HCT116 (cell line): ENCODE data around the gene CYP2A6. TPM values are rescaled to one million over a fixed set of nuclear protein-coding genes. Genes with fewer than 3 reads are reported as not detected.
"Not testable (repeated sequence)": the region's sequence is repeated elsewhere in the genome, so short reads cannot be mapped to it uniquely, and the experiment has no call there.

Experiments used
- ATAC-seq: fragments of 200-7000 bp; cut with Tn5 transposase; 2 replicates; pipeline ENCODE4 v1.9.1; 2020; ENCODE audit warnings: mild to moderate bottlenecking, moderate library complexity
- BruUV-seq: library from RNA; stranded (reverse); fragments of 400-500 nt; replicated peaks from 2 replicates; lab custom pipeline; 2021; lab: Mats Ljungman, UMichigan
- CTCF ChIA-PET: fragments of 300-600 bp; sonication (Branson Sonifier 250); formaldehyde crosslinking; loops from one replicate; lab custom pipeline; 2021; ENCODE audit warnings: antibody characterized with exemption; lab: Charles Lee
- POLR2A ChIA-PET: fragments of 300-600, 350-600 bp; sonication (Branson Sonifier 250); formaldehyde crosslinking; loops from one replicate; lab custom pipeline; 2021; ENCODE audit warnings: antibody characterized with exemption; lab: Charles Lee
- RAD21 ChIA-PET, 2 experiments: fragments of 300-600 bp; sonication (Branson Sonifier 250); formaldehyde crosslinking; loops; one replicate each; lab custom pipeline; 2023; ENCODE audit warnings: low total read pairs in 2 of 2; ENCODE audit not compliant: uncharacterized antibody in 2 of 2, unreplicated experiment in 2 of 2, low non-redundant PET in 1 of 2; lab: Charles Lee
- DNase-seq: peaks from one replicate; pipeline ENCODE4 v3.0.0-alpha.2; 2010; ENCODE audit warnings: low read depth, low spot score
- H2AFZ ChIP-seq: fragments of 200-600 bp; shearing (Covaris generic), sonication (generic); 2 replicates; pipeline ENCODE4 v1.6.1; 2017; ENCODE audit warnings: low read depth, mixed run types, mixed read lengths, antibody characterized with exemption, low read length; ENCODE audit not compliant: poor library complexity, severe bottlenecking
- H3K27ac ChIP-seq: 2 replicates; pipeline ENCODE4 v1.5.1; 2012; ENCODE audit warnings: low read depth, low read length
- H3K27me3 ChIP-seq: fragments of 200-600 bp; sonication (generic); 2 replicates; pipeline ENCODE4 v1.6.1; 2016; ENCODE audit warnings: mixed run types, low read length, mixed read lengths; ENCODE audit not compliant: insufficient read depth
- H3K36me3 ChIP-seq, 2 experiments: fragments of 200-500 bp in 1 of 2; fragments of 200-600 bp in 1 of 2; sonication (Bioruptor generic) in 1 of 2; sonication (generic) in 1 of 2; 2 replicates each; pipeline versions ENCODE4 v1.5.1 to v1.6.1; 2014 to 2016; ENCODE audit warnings: low read length in 2 of 2, inconsistent platforms in 1 of 2, mixed read lengths in 1 of 2, mixed run types in 1 of 2; ENCODE audit not compliant: insufficient read depth in 2 of 2, control insufficient read depth in 1 of 2
- H3K4me1 ChIP-seq, 2 experiments: fragments of 200-600 bp in 1 of 2; sonication (generic) in 1 of 2; 2 replicates each; pipeline versions ENCODE4 v1.5.1 to v1.6.1; 2012 to 2017; ENCODE audit warnings: low read length in 2 of 2, inconsistent platforms in 1 of 2, mild to moderate bottlenecking in 1 of 2, mixed read lengths in 1 of 2, mixed run types in 1 of 2, moderate library complexity in 1 of 2; ENCODE audit not compliant: insufficient read depth in 2 of 2, control insufficient read depth in 1 of 2
- H3K4me2 ChIP-seq: fragments of 200-600 bp; sonication (generic); 2 replicates; pipeline ENCODE4 v1.6.1; 2017; ENCODE audit warnings: mixed run types, low read length, mixed read lengths
- H3K4me3 ChIP-seq, 2 experiments: fragments of 200-600 bp in 1 of 2; sonication (generic) in 1 of 2; replicated peaks in 1 of 2; 2 replicates each; pipeline ENCODE4 v1.5.1; 2011 to 2016; ENCODE audit warnings: low read length in 2 of 2, control low read depth in 1 of 2, low read depth in 1 of 2, mild to moderate bottlenecking in 1 of 2, mixed read lengths in 1 of 2, mixed run types in 1 of 2
- H3K79me2 ChIP-seq: fragments of 200-600 bp; sonication (generic); 2 replicates; pipeline ENCODE4 v1.6.1; 2017; ENCODE audit warnings: mild to moderate bottlenecking, mixed run types, low read length, moderate library complexity, mixed read lengths; ENCODE audit not compliant: insufficient read depth
- H3K9ac ChIP-seq: fragments of 200-600 bp; sonication (generic); 2 replicates; pipeline ENCODE4 v1.6.1; 2016; ENCODE audit warnings: low read length, mixed read lengths
- H3K9me2 ChIP-seq: fragments of 200-600 bp; sonication (generic), shearing (Covaris generic); 2 replicates; pipeline ENCODE4 v1.6.1; 2017; ENCODE audit warnings: mixed run types, mild to moderate bottlenecking, moderate library complexity; ENCODE audit not compliant: insufficient read depth
- H3K9me3 ChIP-seq, 2 experiments: fragments of 200-500 bp in 1 of 2; fragments of 200-600 bp in 1 of 2; sonication (Bioruptor generic) in 1 of 2; sonication (generic) in 1 of 2; 2 replicates each; pipeline ENCODE4 v1.6.1; 2014 to 2017; ENCODE audit warnings: low read length in 2 of 2, mixed read lengths in 2 of 2, inconsistent platforms in 1 of 2, low read depth in 1 of 2, mild to moderate bottlenecking in 1 of 2, mixed run types in 1 of 2, moderate library complexity in 1 of 2; ENCODE audit not compliant: control insufficient read depth in 1 of 2, insufficient read depth in 1 of 2
- H4K20me1 ChIP-seq: fragments of 200-600 bp; sonication (generic), shearing (Covaris generic); 2 replicates; pipeline ENCODE4 v1.6.1; 2017; ENCODE audit warnings: mixed run types, mild to moderate bottlenecking, moderate library complexity; ENCODE audit not compliant: insufficient read depth
- CBX3 ChIP-seq: IDR thresholded peaks from 2 replicates; pipeline ENCODE4 v1.6.1; 2012; ENCODE audit warnings: low read depth
- CEBPB ChIP-seq: IDR thresholded peaks from 2 replicates; pipeline ENCODE4 v1.6.1; 2012; ENCODE audit warnings: low read depth
- EZH2phosphoT487 ChIP-seq: fragments of 200-600 bp; IDR thresholded peaks from 2 replicates; pipeline ENCODE4 v1.6.1; 2018; ENCODE audit warnings: antibody characterized with exemption, borderline replicate concordance
- FOSL1 ChIP-seq: IDR thresholded peaks from 2 replicates; pipeline ENCODE4 v1.6.1; 2012; ENCODE audit warnings: low read depth
- MAX ChIP-seq: IDR thresholded peaks from 2 replicates; pipeline ENCODE4 v1.6.1; 2012
- SP1 ChIP-seq: IDR thresholded peaks from 2 replicates; pipeline ENCODE4 v1.6.1; 2012; ENCODE audit warnings: low read depth
- TCF7L2 ChIP-seq: IDR thresholded peaks from 2 replicates; pipeline ENCODE4 v1.7.0; 2011; ENCODE audit warnings: borderline replicate concordance, inconsistent platforms; ENCODE audit not compliant: insufficient read depth, insufficient read length; ENCODE audit errors: extremely low read depth
- YY1 ChIP-seq: IDR thresholded peaks from 2 replicates; pipeline ENCODE4 v1.6.1; 2011; ENCODE audit warnings: low read length, low read depth, moderate library complexity, mild to moderate bottlenecking; ENCODE audit not compliant: insufficient replicate concordance; ENCODE audit errors: extremely low read depth
- intact Hi-C: fragments of 100-400 bp; cut with micrococcal nuclease; formaldehyde crosslinking; loops from 2 replicates; pipeline ENCODE4 v1.10.0; 2022
- total RNA-seq: library from RNA; stranded (reverse); gene quantifications from one replicate; pipeline ENCODE4 v1.2.1, GENCODE V29; 2021; ENCODE audit not compliant: unreplicated experiment

Gene CYP2A6
- total RNA-seq, 1 experiment from 2014 or later: 0.57 TPM

DNA sequence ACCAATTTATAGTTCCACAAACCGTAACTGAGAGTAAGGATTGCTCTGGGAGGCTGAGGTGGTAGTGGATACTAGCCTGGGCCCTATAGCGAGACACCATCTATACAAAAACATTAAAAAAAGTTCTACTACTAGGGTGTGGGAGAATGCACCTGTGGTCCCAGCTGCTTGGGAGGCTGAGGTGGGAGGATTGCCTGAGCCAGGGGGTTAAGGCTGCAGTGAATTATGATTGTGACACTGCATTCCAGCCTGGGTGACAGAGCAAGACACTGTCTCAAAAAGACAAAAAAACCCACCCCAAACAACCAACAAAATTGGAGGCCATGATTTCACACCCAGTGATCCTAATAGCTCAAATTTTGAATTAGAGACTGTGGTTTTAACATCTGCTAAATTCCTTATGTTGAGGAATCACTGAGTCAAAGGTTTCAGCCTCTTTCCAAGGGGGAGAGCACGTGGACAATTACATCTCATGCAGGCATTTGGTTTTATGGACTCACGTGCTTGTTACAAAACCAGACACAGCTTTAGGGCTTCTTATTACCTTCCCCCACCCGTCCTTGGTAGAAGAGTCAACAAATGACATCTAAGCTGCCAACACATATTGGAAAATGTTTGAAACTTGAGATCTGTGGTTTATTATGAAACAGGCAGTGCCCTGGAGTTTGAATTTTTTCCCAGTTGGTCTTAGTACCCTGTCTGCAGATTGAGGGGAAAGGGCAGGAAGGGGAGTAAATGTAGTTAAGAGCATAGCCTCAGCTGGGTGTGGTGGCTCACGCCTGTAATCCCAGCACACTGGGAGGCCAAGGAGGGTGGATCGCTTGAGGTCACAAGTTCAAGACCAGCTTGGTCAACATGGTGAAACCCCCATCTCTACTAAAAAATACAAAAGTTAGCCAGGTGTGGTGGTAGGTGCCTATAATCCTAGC is 18.5 kb downstream of the CYP2A6 start:
- CTCF ChIA-PET: interaction anchor here (1.7 kb wide), 1 partner anchor 13 kb away, joined by 6 read pairs; no protein-coding TSS in a partner anchor

DNA sequence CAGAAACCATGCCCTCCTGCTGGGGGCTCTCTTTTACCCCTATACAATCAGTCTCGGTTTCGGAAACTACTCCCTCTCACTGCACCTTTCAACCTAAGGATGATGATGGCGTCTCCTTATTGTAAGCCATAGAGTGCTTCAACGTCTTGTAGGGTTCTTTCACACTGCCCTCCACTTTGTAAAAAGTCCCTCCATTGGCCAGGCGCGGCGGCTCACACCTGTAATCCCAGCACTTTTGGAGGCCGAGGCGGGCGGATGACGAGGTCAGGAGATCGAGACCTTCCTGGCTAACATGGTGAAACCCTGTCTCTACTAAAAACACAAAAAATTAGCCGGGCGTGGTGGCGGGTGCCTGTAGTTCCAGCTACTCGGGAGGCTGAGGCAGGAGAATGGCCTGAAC is 19.5 kb downstream of the CYP2A6 start:
- intact Hi-C loops, H3K79me2 ChIP-seq, H3K4me2 ChIP-seq, H3K9me2 ChIP-seq, ATAC-seq, BruUV-seq, CTCF ChIA-PET, H2AFZ ChIP-seq, POLR2A ChIA-PET, RAD21 ChIA-PET, H3K27ac ChIP-seq, H4K20me1 ChIP-seq, H3K36me3 ChIP-seq, DNase-seq, H3K27me3 ChIP-seq, H3K4me3 ChIP-seq, H3K9ac ChIP-seq, H3K9me3 ChIP-seq: not testable (repeated sequence)
- peaks cover 12 to 13% of the 10 kb centered on the region in 2 experiments for H3K4me1 ChIP-seq

More for the DNA sequence above, 18.5 kb downstream of the CYP2A6 start:
- H3K4me2 ChIP-seq: peak overlapping the region; percentile 47
- no peaks in the 10 kb centered on the region for H3K36me3 ChIP-seq
- no peaks in the 10 kb centered on the region for H3K9me2 ChIP-seq
- ChIA-PET RAD21 (no interaction called here), POLR2A (no interaction called here)
- intact Hi-C loops: no loop called here
- TF ChIP-seq YY1 (no peak), CBX3 (0 out of 2 replicates have a peak, but pooled peaks have one; percentile 45), FOSL1 (0 out of 2 replicates have a peak, but pooled peaks have one; percentile 16), TCF7L2 (peak; percentile 70), EZH2phosphoT487 (no peak), MAX (peak; percentile 56), CEBPB (peak; percentile 85), SP1 (peak; percentile 42)
- H3K9ac ChIP-seq: no peak overlapping the region
- no peaks in the 10 kb centered on the region for H3K9me3 ChIP-seq
- no peaks in the 10 kb centered on the region for H3K79me2 ChIP-seq
- peaks cover 12 to 13% of the 10 kb centered on the region in 2 experiments for H3K4me1 ChIP-seq
- DNase-seq (no peak), ATAC-seq (peak; percentile 58)
- no peaks in the 10 kb centered on the region for H4K20me1 ChIP-seq
- H2AFZ ChIP-seq: no peak overlapping the region
- no peak overlapping the region for H3K27ac ChIP-seq
- BruUV-seq: no TSS peak
- H3K4me3 ChIP-seq: no peak overlapping the region
- 0 out of 2 replicates have a peak, but pooled peaks cover under 1% of the 10 kb centered on the region for H3K27me3 ChIP-seq
